Measurements from ENCODE around the gene HSDL1. TPM values are rescaled to one million over a fixed set of nuclear protein-coding genes. Genes with fewer than 3 reads are reported as not detected.

HSDL1 gene
- total and polyA plus RNA-seq, 2 of the 4 experiments (the other 2 are of a cell fraction), result 11.6 to 18.3 TPM

DNA sequence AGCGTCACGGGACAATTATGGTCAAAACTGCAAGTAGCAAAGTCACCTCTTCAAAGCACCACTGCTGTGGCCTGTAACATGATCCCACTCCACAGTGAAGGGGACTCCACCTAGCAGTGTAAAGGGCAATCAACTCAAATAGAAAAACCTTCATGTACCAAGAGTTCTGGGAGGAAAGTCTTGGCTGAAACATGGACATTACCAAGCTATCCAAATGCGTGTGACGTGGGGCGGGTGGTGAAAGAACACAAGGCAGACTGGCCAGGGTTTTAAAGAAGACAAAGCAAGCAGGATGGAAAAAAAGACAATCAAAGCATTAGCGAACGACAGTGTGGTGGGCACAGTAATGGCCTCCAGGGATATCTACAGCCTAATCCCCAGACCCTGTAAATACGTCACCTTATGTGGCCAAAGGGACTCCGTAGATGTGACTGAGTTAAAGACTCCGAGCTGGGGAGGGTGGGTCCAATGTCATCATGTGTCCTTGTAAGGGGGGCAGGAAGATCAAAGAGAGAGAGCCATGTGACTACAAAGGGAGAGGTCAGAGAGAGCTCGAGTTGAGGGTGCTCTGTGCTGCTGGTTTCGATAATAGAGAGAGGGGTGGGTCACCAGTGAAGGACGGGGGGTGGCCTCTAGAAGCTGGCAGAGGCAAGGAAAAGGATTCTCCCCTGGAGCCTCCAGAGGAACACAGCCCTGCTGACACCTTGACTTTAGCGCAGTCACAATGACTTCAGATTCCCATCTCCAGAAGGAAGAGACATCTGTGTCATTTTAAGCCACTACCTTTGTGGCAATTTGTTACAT lies 6.0 kb downstream of the HSDL1 start:
- H3K4ac ChIP-seq (ENCODE audit: low read depth, low read length), result peak overlapping the region; percentile 45
- in situ Hi-C loops (cut with MboI; ENCODE audit: low sequenced_read_pairs), result no loop called here
- no peak overlapping the region for H3K27ac ChIP-seq (ENCODE audit: insufficient read depth, low read length)
- peak overlapping the region; percentile 33 for H2AK9ac ChIP-seq (replicated peaks; ENCODE audit: low read depth, low read length, poor library complexity)
- H2AK5ac ChIP-seq (ENCODE audit: low read depth, low read length), result peak overlapping the region; percentile 15; the same call in 1 of the 2 replicates
- WGBS, 2 experiments (ENCODE audit: extremely low coverage in 2 of 2, insufficient read length in 1 of 2), result 79% methylated on average over 3 of the region's 14 CpGs; no CpG with 5 or more reads in 1 of the 2 experiments
- no peaks in the 10 kb centered on the region for H3K27me3 ChIP-seq (ENCODE audit: control insufficient read depth, insufficient read depth, low read length)
- H3K4me1 ChIP-seq (ENCODE audit: control insufficient read depth, insufficient read depth, low read length), result peaks cover 27% of the 10 kb centered on the region
- H3K9me3 ChIP-seq (ENCODE audit: control insufficient read depth, insufficient read depth, low read length), result no peaks in the 10 kb centered on the region
- intact Hi-C loops (cut with micrococcal nuclease), result no loop called here
- peak overlapping the region; percentile 39; the same call in 1 of the 2 replicates for H2BK20ac ChIP-seq (ENCODE audit: low read depth, low read length)
- no peaks in the 10 kb centered on the region for H3K36me3 ChIP-seq (ENCODE audit: control insufficient read depth, insufficient read depth, low read length)
- H3K4me3 ChIP-seq (ENCODE audit: insufficient read depth, low read depth, low read length), result no peak overlapping the region
- BruUV-seq (replicated peaks), result no TSS peak
- peak overlapping the region; percentile 25 for H2AFZ ChIP-seq (replicated peaks; ENCODE audit: low read length, poor library complexity)
- no peak overlapping the region for H3K9ac ChIP-seq (ENCODE audit: low read depth, low read length)
- peaks cover 23% of the 10 kb centered on the region; the same call in 1 of the 2 replicates for H4K20me1 ChIP-seq (ENCODE audit: insufficient read depth, low read length)
- peak overlapping the region in 1 of 2 experiments; percentile 61; a peak in 2 of 4 replicates for H4K8ac ChIP-seq (ENCODE audit: low read depth in 2 of 2, low read length in 2 of 2)
- peak overlapping the region; percentile 69; the same call in 1 of the 2 replicates for H3K14ac ChIP-seq (replicated peaks; ENCODE audit: low read depth, low read length)
- peak; percentile 30; the same call in 1 of the 2 replicates for ATAC-seq (ENCODE audit: low read depth)
- dilution Hi-C loops (cut with HindIII; ENCODE audit: low sequenced_read_pairs, unreplicated experiment), result no loop called here
- H2BK5ac ChIP-seq (ENCODE audit: low read depth, low read length, poor library complexity, severe bottlenecking), result no peak overlapping the region
- peak overlapping the region; percentile 45 for H3K23ac ChIP-seq (ENCODE audit: low read depth, low read length)
- H3K79me1 ChIP-seq (ENCODE audit: low read depth in 1 of 2, low read length in 2 of 2), result peaks cover 28 to 75% of the 10 kb centered on the region in 2 experiments
- DNase-seq, result peak; percentile 52
- CTCF ChIA-PET, result no interaction called here
- no peak overlapping the region; the same call in 1 of the 2 replicates for H4K5ac ChIP-seq (ENCODE audit: low read depth, low read length)
- H2BK15ac ChIP-seq (ENCODE audit: low read depth, low read length), result no peak overlapping the region
- no peak for TF ChIP-seq BHLHE40 (IDR thresholded peaks at IDR 0.05; ENCODE audit: low read depth, low read length)
- TF ChIP-seq CHD1 (IDR thresholded peaks at IDR 0.05; ENCODE audit: low read depth, low read length), result no peak
- no peak for TF ChIP-seq RFX5 (IDR thresholded peaks at IDR 0.05; ENCODE audit: low read depth, low read length)
- no peak for TF ChIP-seq NFE2L2 (IDR thresholded peaks at IDR 0.05; ENCODE audit: low read depth, low read length)
- no peak for TF ChIP-seq SMC3 (IDR thresholded peaks at IDR 0.05; ENCODE audit: low read depth, low read length)
- TF ChIP-seq MXI1 (IDR thresholded peaks at IDR 0.05; ENCODE audit: borderline replicate concordance, low read depth, low read length), result no peak
- no peak for TF ChIP-seq MAZ (IDR thresholded peaks at IDR 0.05; ENCODE audit: borderline replicate concordance, low read depth, low read length)
- H3K56ac ChIP-seq (ENCODE audit: extremely low read depth, insufficient read depth, low read length), result no peak overlapping the region
- no peak overlapping the region for H2BK120ac ChIP-seq (ENCODE audit: low read depth, low read length)
- peak overlapping the region; percentile 62 for H4K91ac ChIP-seq (ENCODE audit: insufficient read depth, low read depth, low read length)
- no peak overlapping the region for H3K18ac ChIP-seq (ENCODE audit: low read depth, low read length)
- POLR2A ChIA-PET (ENCODE audit: unreplicated experiment), result no interaction called here
- H3K9me1 ChIP-seq (ENCODE audit: insufficient read depth, low read length), result peaks cover 20% of the 10 kb centered on the region
- H3K4me2 ChIP-seq (ENCODE audit: low read depth, low read length), result peak overlapping the region; percentile 25; the same call in 1 of the 2 replicates
